22Rv1 (cell line): ENCODE measurements around the gene NR2F6.

Experiments used
- H3K27ac ChIP-seq: fragments of 450-650 bp; 2 replicates; pipeline ENCODE4 v1.5.1; 2017
- ZFX ChIP-seq: fragments of 450-650 bp; IDR thresholded peaks from 2 replicates; pipeline ENCODE4 v1.6.1; 2017; ENCODE audit warnings: antibody characterized with exemption, borderline replicate concordance
- TF ChIP-seq, protein P1 (sequence below): fragments of 450-650 bp; IDR thresholded peaks from 2 replicates; pipeline ENCODE4 v1.5.1; 2017; ENCODE audit warnings: mild to moderate bottlenecking

The NR2F6 gene

DNA sequence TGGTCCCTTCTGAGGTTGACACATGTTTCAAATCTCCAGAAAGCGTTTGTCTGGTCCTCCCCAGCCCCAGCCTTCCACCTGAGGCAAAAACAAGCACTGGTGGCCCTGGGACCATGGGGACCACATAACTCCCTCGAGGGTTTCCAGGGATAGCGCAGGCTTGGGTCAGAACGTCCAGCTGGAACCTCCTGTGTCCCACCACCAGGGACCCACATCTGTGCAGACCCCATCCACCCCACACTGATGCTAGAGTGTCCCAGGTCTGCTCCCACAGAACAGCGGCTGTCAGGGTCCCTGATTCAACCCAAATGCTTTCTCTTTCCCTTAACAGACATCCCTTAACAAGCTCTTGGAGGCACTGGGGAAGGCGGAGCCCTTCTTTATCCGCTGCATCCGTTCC, 60.1 kb downstream of the NR2F6 start:
- TF ChIP-seq, protein P1, sequence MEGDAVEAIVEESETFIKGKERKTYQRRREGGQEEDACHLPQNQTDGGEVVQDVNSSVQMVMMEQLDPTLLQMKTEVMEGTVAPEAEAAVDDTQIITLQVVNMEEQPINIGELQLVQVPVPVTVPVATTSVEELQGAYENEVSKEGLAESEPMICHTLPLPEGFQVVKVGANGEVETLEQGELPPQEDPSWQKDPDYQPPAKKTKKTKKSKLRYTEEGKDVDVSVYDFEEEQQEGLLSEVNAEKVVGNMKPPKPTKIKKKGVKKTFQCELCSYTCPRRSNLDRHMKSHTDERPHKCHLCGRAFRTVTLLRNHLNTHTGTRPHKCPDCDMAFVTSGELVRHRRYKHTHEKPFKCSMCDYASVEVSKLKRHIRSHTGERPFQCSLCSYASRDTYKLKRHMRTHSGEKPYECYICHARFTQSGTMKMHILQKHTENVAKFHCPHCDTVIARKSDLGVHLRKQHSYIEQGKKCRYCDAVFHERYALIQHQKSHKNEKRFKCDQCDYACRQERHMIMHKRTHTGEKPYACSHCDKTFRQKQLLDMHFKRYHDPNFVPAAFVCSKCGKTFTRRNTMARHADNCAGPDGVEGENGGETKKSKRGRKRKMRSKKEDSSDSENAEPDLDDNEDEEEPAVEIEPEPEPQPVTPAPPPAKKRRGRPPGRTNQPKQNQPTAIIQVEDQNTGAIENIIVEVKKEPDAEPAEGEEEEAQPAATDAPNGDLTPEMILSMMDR: no peak
- no peak for TF ChIP-seq ZFX
- H3K27ac ChIP-seq: no peak overlapping the region

DNA sequence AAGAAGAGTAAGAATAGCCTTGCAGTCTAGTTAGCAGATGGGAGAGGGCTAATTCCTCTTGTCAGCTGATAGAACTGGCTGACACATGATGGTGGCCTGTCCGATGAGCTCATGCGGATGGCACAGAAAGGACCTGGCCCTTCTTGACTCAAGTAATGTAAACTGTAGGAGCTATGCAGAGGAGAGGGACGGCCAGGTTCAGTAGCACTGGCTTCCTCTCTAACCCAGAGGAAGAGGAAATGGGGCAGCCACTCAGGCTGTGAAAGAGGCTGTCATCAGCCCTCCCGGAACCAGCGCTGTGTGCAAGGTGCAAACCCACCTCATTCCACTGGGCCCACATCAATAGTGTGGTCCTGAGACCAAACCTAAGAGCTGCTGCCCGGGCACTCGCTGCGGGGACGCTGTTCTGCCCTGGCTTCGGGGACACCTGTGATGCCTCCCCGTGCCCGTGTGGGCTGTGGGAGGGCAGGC, 61.3 kb downstream of the NR2F6 start:
- no peak for TF ChIP-seq ZFX
- TF ChIP-seq, protein P1: no peak
- no peak overlapping the region for H3K27ac ChIP-seq

DNA sequence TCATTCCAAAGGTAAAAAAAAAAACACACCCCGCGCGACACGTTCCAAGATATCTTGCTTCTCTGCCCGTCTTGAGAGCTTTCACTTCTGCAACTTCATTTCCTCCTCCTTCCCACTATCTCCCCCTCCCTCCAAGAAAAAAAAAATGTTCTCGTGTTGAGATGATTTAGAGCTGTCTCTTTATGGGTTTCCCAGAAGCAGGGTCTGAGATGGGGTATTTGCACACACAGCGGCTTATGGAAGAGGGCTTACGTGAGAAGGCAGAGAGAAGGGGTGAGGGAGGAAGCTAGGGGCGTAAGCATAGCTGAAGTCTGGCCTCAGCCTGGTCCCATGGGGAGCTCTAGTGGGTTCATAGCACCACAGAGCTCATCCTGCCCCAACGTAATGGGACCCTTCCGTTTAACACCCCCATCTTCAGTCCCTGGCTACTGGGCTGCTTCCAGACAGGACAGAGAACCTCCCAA, 61.8 kb downstream of the NR2F6 start:
- H3K27ac ChIP-seq: no peak overlapping the region

DNA sequence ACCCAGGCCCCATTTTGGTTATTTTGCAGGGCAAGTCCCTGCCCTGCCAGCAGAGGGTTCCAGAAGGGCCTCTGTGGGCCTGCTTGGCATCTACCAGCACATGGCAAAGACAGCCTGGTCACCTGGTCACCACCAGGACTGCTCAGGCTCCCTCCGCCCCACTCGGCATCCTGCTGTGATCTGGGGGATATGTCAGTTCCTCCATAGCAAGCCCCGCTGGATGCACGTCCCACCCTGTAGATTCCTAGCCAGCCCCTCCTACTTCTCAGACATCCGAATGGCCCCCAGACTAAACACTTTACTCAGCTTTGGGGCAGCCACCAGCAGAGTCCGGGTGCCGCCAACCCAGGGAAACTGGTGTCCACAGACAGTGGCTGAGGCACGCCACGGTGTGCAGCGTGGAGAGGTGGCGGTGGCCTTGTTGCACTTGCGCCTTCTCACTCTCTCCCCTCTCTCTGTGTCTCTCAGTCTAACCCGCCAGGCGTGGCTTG, 62.4 kb downstream of the NR2F6 start:
- TF ChIP-seq, protein P1: no peak
- TF ChIP-seq ZFX: no peak
- H3K27ac ChIP-seq: no peak overlapping the region

More for the DNA sequence above, 61.8 kb downstream of the NR2F6 start:
- TF ChIP-seq, protein P1: no peak
- no peak for TF ChIP-seq ZFX
